ENCODE results near the gene GATC. TPM values are rescaled to one million over a fixed set of nuclear protein-coding genes. Genes with fewer than 3 reads are reported as not detected.

The GATC gene
- total and polyA plus RNA-seq, 2 experiments from 2014 or later = 18.5 to 20.1 TPM

DNA sequence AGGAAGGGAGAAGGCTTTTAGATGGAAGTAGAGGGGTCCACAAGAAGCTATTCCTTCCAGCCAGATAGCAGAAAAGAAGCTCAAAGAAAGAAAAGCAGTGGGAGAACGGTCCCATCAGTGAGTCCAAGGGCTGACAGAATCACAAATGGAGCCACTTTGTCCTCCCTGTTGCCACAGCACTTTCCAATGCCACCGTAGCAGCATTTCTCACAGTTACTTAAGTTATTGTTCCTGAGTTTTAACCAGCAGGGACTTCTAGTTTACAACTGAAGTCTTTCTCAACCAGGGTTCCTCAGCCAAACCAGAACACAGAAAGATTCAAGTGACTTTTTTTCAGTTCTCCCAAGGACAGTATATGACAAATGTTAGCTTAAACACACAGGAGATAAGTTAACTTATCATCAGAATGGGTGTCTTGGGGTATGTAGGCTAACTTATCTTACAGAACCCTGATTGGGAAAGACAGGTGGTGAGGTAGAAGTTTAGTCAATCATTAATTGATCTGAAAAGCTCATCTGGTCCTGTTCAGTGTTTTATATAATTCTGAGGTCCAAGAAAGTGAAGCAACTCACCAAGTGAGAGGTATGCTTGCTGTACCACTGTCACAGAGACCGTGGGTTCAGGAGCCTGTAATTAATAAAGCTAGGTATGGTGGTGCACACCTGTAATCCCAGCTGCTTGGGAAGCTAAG is 7.0 kb downstream of the GATC start (continued):
- TF ChIP-seq, protein P1, sequence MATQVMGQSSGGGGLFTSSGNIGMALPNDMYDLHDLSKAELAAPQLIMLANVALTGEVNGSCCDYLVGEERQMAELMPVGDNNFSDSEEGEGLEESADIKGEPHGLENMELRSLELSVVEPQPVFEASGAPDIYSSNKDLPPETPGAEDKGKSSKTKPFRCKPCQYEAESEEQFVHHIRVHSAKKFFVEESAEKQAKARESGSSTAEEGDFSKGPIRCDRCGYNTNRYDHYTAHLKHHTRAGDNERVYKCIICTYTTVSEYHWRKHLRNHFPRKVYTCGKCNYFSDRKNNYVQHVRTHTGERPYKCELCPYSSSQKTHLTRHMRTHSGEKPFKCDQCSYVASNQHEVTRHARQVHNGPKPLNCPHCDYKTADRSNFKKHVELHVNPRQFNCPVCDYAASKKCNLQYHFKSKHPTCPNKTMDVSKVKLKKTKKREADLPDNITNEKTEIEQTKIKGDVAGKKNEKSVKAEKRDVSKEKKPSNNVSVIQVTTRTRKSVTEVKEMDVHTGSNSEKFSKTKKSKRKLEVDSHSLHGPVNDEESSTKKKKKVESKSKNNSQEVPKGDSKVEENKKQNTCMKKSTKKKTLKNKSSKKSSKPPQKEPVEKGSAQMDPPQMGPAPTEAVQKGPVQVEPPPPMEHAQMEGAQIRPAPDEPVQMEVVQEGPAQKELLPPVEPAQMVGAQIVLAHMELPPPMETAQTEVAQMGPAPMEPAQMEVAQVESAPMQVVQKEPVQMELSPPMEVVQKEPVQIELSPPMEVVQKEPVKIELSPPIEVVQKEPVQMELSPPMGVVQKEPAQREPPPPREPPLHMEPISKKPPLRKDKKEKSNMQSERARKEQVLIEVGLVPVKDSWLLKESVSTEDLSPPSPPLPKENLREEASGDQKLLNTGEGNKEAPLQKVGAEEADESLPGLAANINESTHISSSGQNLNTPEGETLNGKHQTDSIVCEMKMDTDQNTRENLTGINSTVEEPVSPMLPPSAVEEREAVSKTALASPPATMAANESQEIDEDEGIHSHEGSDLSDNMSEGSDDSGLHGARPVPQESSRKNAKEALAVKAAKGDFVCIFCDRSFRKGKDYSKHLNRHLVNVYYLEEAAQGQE (IDR thresholded peaks at IDR 0.05; ENCODE audit: unreplicated experiment) = no peak

DNA sequence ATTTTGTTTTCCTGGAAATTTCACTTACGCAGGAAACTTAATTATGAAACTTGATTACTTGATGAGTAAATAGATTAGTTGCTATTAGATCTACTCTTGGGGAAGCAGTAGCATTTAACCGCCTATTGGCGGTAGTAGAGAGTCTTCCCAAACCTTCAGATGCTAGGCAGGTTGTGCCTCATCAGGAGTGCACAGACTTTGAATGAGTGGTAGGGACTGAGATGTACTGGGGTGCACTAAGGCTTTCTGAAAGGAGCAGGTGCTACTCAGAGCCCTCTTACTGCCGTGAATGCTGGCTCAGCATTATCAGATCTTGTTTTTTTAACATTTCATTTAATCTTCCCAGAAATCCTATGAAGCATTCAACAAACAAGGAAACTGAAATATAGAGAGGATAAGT is 7.7 kb downstream of the GATC start:
- Histone ChIP-seq H4K20me1 (replicated peaks; ENCODE audit: insufficient read depth) (peaks cover 48% of the 10 kb centered on the region), H3F3A (replicated peaks; ENCODE audit: low read depth) (peaks cover 8% of the 10 kb centered on the region), H3K9me2 (ENCODE audit: insufficient read depth) (no peaks in the 10 kb centered on the region), H3K4me3 (no peak overlapping the region), H3K36me3 (ENCODE audit: insufficient read depth) (peaks cover 37% of the 10 kb centered on the region), H2AFZ (no peak overlapping the region), H3K27me3 (ENCODE audit: insufficient read depth) (no peaks in the 10 kb centered on the region), H3K27ac (ENCODE audit: low read depth) (no peak overlapping the region), H3K4me1 (ENCODE audit: insufficient read depth) (no peaks in the 10 kb centered on the region), H3K4me2 (no peak overlapping the region), H3K79me2 (replicated peaks; ENCODE audit: insufficient read depth) (peaks cover 22% of the 10 kb centered on the region)
- Mint-ChIP-seq H3K4me1 (no peaks in the 10 kb centered on the region), H3K27me3 (ENCODE audit: insufficient read depth, low read depth, poor library complexity) (peaks cover 4% of the 10 kb centered on the region), H3K27ac (no peak overlapping the region), H3K9me3 (no peaks in the 10 kb centered on the region), H3K4me3 (no peak overlapping the region), H3K36me3 (ENCODE audit: low read depth) (peaks cover 66% of the 10 kb centered on the region; the same call in 2 of the 3 replicates)
- DNase-seq (ENCODE audit: low spot score) (peak; percentile 70), ATAC-seq (peak; percentile 79)
- no peak for TF ChIP-seq JUNB (IDR thresholded peaks at IDR 0.05; ENCODE audit: unreplicated experiment)
- TF ChIP-seq, protein P2, sequence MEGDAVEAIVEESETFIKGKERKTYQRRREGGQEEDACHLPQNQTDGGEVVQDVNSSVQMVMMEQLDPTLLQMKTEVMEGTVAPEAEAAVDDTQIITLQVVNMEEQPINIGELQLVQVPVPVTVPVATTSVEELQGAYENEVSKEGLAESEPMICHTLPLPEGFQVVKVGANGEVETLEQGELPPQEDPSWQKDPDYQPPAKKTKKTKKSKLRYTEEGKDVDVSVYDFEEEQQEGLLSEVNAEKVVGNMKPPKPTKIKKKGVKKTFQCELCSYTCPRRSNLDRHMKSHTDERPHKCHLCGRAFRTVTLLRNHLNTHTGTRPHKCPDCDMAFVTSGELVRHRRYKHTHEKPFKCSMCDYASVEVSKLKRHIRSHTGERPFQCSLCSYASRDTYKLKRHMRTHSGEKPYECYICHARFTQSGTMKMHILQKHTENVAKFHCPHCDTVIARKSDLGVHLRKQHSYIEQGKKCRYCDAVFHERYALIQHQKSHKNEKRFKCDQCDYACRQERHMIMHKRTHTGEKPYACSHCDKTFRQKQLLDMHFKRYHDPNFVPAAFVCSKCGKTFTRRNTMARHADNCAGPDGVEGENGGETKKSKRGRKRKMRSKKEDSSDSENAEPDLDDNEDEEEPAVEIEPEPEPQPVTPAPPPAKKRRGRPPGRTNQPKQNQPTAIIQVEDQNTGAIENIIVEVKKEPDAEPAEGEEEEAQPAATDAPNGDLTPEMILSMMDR (conservative IDR thresholded peaks at IDR 0.05; ENCODE audit: low read depth in 2 of 2) = peak; percentile 66 to 88

DNA sequence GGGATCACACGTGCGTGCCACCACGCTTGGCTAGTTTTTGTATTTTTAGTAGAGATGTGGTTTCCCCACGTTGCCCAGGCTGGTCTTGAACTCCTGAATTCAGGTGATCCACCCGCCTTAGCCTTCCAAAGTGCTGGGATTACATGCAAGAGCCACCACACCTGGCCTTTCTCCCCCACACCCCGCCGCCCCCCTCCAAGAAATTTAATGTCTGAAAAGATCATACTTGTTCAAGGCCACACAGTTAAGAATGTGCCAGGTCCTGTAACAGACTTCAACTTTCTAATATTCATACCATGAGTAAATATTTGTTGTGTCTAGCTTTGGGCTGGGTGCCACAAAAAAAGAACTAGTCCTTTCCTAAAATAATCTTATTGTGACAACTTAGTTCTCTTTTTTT is 9.1 kb downstream of the GATC start:
- H3K4me3 Mint-ChIP-seq = no peak overlapping the region
- no peak for TF ChIP-seq JUNB (IDR thresholded peaks at IDR 0.05; ENCODE audit: unreplicated experiment)
- TF ChIP-seq CREB1 (CRISPR knock-in tag; IDR thresholded peaks at IDR 0.05; ENCODE audit: low read depth) = no peak
- TF ChIP-seq ZNF331 (CRISPR knock-in tag; IDR thresholded peaks at IDR 0.05; ENCODE audit: low read depth) = no peak
- TF ChIP-seq, protein P2 (conservative IDR thresholded peaks at IDR 0.05; ENCODE audit: low read depth in 2 of 2) = no peak
- TF ChIP-seq EZH2phosphoT487 (IDR thresholded peaks at IDR 0.05; ENCODE audit: unreplicated experiment) = no peak

More for the DNA sequence above, 9.1 kb downstream of the GATC start:
- Histone ChIP-seq H3F3A (replicated peaks; ENCODE audit: low read depth) (peaks cover 16% of the 10 kb centered on the region), H3K4me2 (no peak overlapping the region), H3K36me3 (ENCODE audit: insufficient read depth) (peaks cover 34% of the 10 kb centered on the region), H2AFZ (no peak overlapping the region), H4K20me1 (replicated peaks; ENCODE audit: insufficient read depth) (peaks cover 57% of the 10 kb centered on the region), H3K4me3 (no peak overlapping the region), H3K27me3 (ENCODE audit: insufficient read depth) (no peaks in the 10 kb centered on the region), H3K27ac (ENCODE audit: low read depth) (no peak overlapping the region), H3K9me2 (ENCODE audit: insufficient read depth) (no peaks in the 10 kb centered on the region), H3K79me2 (replicated peaks; ENCODE audit: insufficient read depth) (peaks cover 9% of the 10 kb centered on the region), H3K4me1 (ENCODE audit: insufficient read depth) (no peaks in the 10 kb centered on the region)
- ATAC-seq (no peak), DNase-seq (ENCODE audit: low spot score) (no peak)
- peaks cover 5% of the 10 kb centered on the region for H3K27me3 Mint-ChIP-seq (ENCODE audit: insufficient read depth, low read depth, poor library complexity)
- H3K9me3 Mint-ChIP-seq = no peaks in the 10 kb centered on the region
- peaks cover 69% of the 10 kb centered on the region for H3K36me3 Mint-ChIP-seq (ENCODE audit: low read depth)
- H3K27ac Mint-ChIP-seq = no peak overlapping the region
- no peaks in the 10 kb centered on the region for H3K4me1 Mint-ChIP-seq
